HepG2 (cell line): ENCODE data around the gene ZMYM3. TPM values are rescaled to one million over a fixed set of nuclear protein-coding genes. Genes with fewer than 3 reads are reported as not detected.
A peak's percentile ranks its signal among the peaks of the same experiment; 100 is the strongest.

Experiments used
- ATF2 ChIP-seq: sonication (generic); formaldehyde crosslinking; IDR thresholded peaks from 2 replicates; pipeline ENCODE4 v1.4.0; 2020; ENCODE audit warnings: missing genetic modification reagents
- DMAP1 ChIP-seq: IDR thresholded peaks from 2 replicates; pipeline ENCODE4 v1.6.1; 2016
- DR1 ChIP-seq: sonication (generic); formaldehyde crosslinking; IDR thresholded peaks from 2 replicates; pipeline ENCODE4 v1.8.0; 2021; ENCODE audit warnings: mild to moderate bottlenecking, missing genetic modification reagents, inconsistent platforms
- KLF16 ChIP-seq, 2 experiments: sonication (generic) in 1 of 2; formaldehyde crosslinking in 1 of 2; IDR thresholded peaks; 2 replicates each; pipeline versions ENCODE4 v1.6.1 to v1.8.0; 2016 to 2023; ENCODE audit warnings: missing genetic modification reagents in 2 of 2, missing compliant biosample characterization in 1 of 2
- LRRFIP1 ChIP-seq: sonication (generic); formaldehyde crosslinking; conservative IDR thresholded peaks from 2 replicates; pipeline ENCODE4 v1.4.0; 2020; ENCODE audit warnings: missing genetic modification reagents
- NR2F6 ChIP-seq, 2 experiments: IDR thresholded peaks; 2 replicates each; pipeline ENCODE4 v1.6.1; 2016; ENCODE audit warnings: antibody characterized with exemption in 1 of 2, mild to moderate bottlenecking in 1 of 2
- SIN3A ChIP-seq: IDR thresholded peaks from 2 replicates; pipeline ENCODE4 v1.6.1; 2011; ENCODE audit warnings: low read depth, mild to moderate bottlenecking, control low read depth, low read length, borderline replicate concordance
- STAT6 ChIP-seq: sonication (generic); formaldehyde crosslinking; IDR thresholded peaks from 2 replicates; pipeline ENCODE4 v1.4.0; 2020; ENCODE audit warnings: missing genetic modification reagents, mild to moderate bottlenecking, borderline replicate concordance
- TFAP4 ChIP-seq: sonication (generic); IDR thresholded peaks from 2 replicates; pipeline ENCODE4 v1.6.1; 2016; ENCODE audit warnings: low read depth, borderline replicate concordance
- THAP8 ChIP-seq: sonication (generic); formaldehyde crosslinking; IDR thresholded peaks from 2 replicates; pipeline ENCODE4 v1.5.1; 2020; ENCODE audit warnings: missing genetic modification reagents, mild to moderate bottlenecking, borderline replicate concordance
- ZKSCAN1 ChIP-seq: fragments of 150-350 bp; IDR thresholded peaks from 2 replicates; pipeline ENCODE4 v1.6.1; 2014; ENCODE audit warnings: low read length
- ZNF501 ChIP-seq: sonication (generic); formaldehyde crosslinking; IDR thresholded peaks from 2 replicates; pipeline ENCODE4 v1.5.1; 2020; ENCODE audit warnings: mild to moderate bottlenecking, moderate library complexity, missing genetic modification reagents
- ZNF512B ChIP-seq: sonication (generic); formaldehyde crosslinking; IDR thresholded peaks from 2 replicates; pipeline ENCODE4 v1.5.1; 2020; ENCODE audit warnings: missing genetic modification reagents, mild to moderate bottlenecking, borderline replicate concordance
- ZNF691 ChIP-seq: sonication (generic); formaldehyde crosslinking; IDR thresholded peaks from 2 replicates; pipeline ENCODE4 v1.4.0; 2020; ENCODE audit warnings: missing genetic modification reagents, low read depth, mild to moderate bottlenecking, borderline replicate concordance
- ZNF788 ChIP-seq: sonication (generic); formaldehyde crosslinking; IDR thresholded peaks from 2 replicates; pipeline ENCODE4 v1.5.0; 2020; ENCODE audit warnings: mild to moderate bottlenecking, missing genetic modification reagents, borderline replicate concordance
- polyA plus RNA-seq, 8 experiments: library from polyadenylated mRNA; depleted of rRNA in 3 of 8; stranded (reverse) in 7 of 8; unstranded in 1 of 8; fragments of >200 nt; fragmentation: Illumina TruSeq in 4 of 8; extraction: Trizol in 4 of 8; gene quantifications; 2 replicates each; pipeline versions ENCODE4 v1.2.1 to v1.2.3, GENCODE V29; 2011 to 2016; ENCODE audit warnings: low read depth in 4 of 8, missing spikeins in 1 of 8, mixed read lengths in 1 of 8; ENCODE audit not compliant: insufficient read depth in 1 of 8
- total RNA-seq, 5 experiments: library from RNA; depleted of rRNA; stranded (reverse); fragments of >200 nt; fragmentation: Illumina TruSeq; extraction: Trizol; gene quantifications; 2 replicates each; pipeline ENCODE4 v1.2.3, GENCODE V29; 2016; ENCODE audit warnings: low read depth in 1 of 5

ZMYM3 gene
- total and polyA plus RNA-seq, 2 of the 13 experiments (the other 11 are each of a cell fraction or from before 2014, with no cell fraction given): 26.4 to 35.4 TPM

GRCh38 chrX:71254092-71254963 lies at the start of gene ZMYM3 (continued):
- TF ChIP-seq LRRFIP1: no peak
- TF ChIP-seq THAP8 (CRISPR knock-in tag): no peak
- no peak for TF ChIP-seq ZNF512B
- TF ChIP-seq ZNF788 (CRISPR knock-in tag): no peak; the same call in 1 of the 2 replicates
- no peak for TF ChIP-seq ATF2 (CRISPR knock-in tag)
- TF ChIP-seq ZNF501 (CRISPR knock-in tag): no peak
- peak; percentile 10; the same call in 1 of the 2 replicates for TF ChIP-seq SIN3A
- no peak; the same call in 1 of the 2 replicates for TF ChIP-seq ZNF691
- no peak for TF ChIP-seq STAT6 (CRISPR knock-in tag)
- TF ChIP-seq ZKSCAN1: no peak
- no peak for TF ChIP-seq DMAP1 (CRISPR knock-in tag)
- TF ChIP-seq NR2F6 (IDR thresholded peaks at IDR 0.05): no peak
- TF ChIP-seq NR2F6 (CRISPR knock-in tag; IDR thresholded peaks at IDR 0.05): no peak
- no peak for TF ChIP-seq DR1 (CRISPR knock-in tag)
- TF ChIP-seq KLF16 (CRISPR knock-in tag; IDR thresholded peaks at IDR 0.05): 0 out of 4 replicates have a peak, but pooled peaks of 1 of the 2 experiments have one; percentile 24
- no peak for TF ChIP-seq TFAP4
